ENCODE data around the gene PIK3R1.

DNA sequence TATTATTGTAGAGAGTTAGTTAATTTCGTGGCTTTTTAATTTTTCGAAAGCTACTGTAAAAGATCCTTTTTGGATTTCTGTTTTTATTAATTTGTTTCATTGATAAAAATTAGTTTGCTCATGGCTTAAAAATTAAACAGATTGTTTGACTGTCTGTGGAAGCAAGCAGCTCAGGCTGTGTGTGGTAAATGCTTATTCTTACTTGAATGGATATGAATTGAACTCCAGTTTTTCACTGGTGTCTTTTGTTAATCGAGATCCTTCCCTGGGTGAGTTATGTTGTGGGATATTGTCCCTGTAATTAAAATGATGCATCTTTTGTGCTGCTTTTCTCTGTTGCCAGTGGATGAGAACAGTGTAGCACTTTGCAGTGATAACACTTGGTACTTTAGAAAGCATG lies 75.3 kb downstream of the PIK3R1 start:
- TF ChIP-seq POLR2AphosphoS5 (IDR thresholded peaks at IDR 0.05; ENCODE audit: low read length), result no peak
- no peak for TF ChIP-seq ETV6 (conservative IDR thresholded peaks at IDR 0.05 in 1 of 2, IDR thresholded peaks at IDR 0.05 in 1 of 2; ENCODE audit: borderline replicate concordance in 1 of 2, low read depth in 1 of 2)
- no peak for TF ChIP-seq NR2C2 (IDR thresholded peaks at IDR 0.05; ENCODE audit: borderline replicate concordance, control insufficient read depth, insufficient read length, low read depth)
- TF ChIP-seq STAT3 (IDR thresholded peaks at IDR 0.05; ENCODE audit: low read depth, low read length), result no peak
- no peak for TF ChIP-seq POLR2A (IDR thresholded peaks at IDR 0.05; ENCODE audit: low read depth, low read length)
- no peak for TF ChIP-seq EZH2 (IDR thresholded peaks at IDR 0.05; ENCODE audit: borderline replicate concordance, control insufficient read depth, low read depth, low read length)
- TF ChIP-seq SUZ12 (IDR thresholded peaks at IDR 0.05; ENCODE audit: unreplicated experiment), result no peak
- no peak for TF ChIP-seq ZNF24 (IDR thresholded peaks at IDR 0.05)
- TF ChIP-seq CTCF (IDR thresholded peaks at IDR 0.05 in 2 of 3, conservative IDR thresholded peaks at IDR 0.05 in 1 of 3; ENCODE audit: control insufficient read depth in 2 of 3, extremely low read depth in 1 of 3, insufficient read depth in 1 of 3, low read depth in 3 of 3, low read length in 3 of 3), result no peak
- no peak for TF ChIP-seq SPI1 (IDR thresholded peaks at IDR 0.05; ENCODE audit: borderline replicate concordance, insufficient read depth, low read depth, low read length)
- TF ChIP-seq POLR2AphosphoS2 (IDR thresholded peaks at IDR 0.05; ENCODE audit: low read depth, low read length), result no peak

Measured in GM12878 (cell line).